SJSA1 (cell line): ENCODE measurements around the gene EGLN1. TPM values are rescaled to one million over a fixed set of nuclear protein-coding genes. Genes with fewer than 3 reads are reported as not detected.
A peak's percentile ranks its signal among the peaks of the same experiment; 100 is the strongest.

Experiments
- DNase-seq, 2 experiments: peaks; one replicate each; pipeline ENCODE4 v3.0.0-alpha.2; 2015 to 2020; ENCODE audit warnings: low spot score in 2 of 2, low read depth in 1 of 2
- H3K27ac ChIP-seq: fragments of 250-450 bp; sonication (Bioruptor Pico); 2 replicates; pipeline ENCODE4 v1.5.1; 2020; ENCODE audit warnings: mild to moderate bottlenecking, moderate library complexity
- H3K27me3 ChIP-seq: fragments of 250-450 bp; sonication (Bioruptor Pico); replicated peaks from 2 replicates; pipeline ENCODE4 v1.5.1; 2020; ENCODE audit warnings: mild to moderate bottlenecking, moderate library complexity
- H3K36me3 ChIP-seq: fragments of 250-450 bp; sonication (Bioruptor Pico); 2 replicates; pipeline ENCODE4 v1.5.1; 2020; ENCODE audit warnings: mild to moderate bottlenecking
- H3K4me1 ChIP-seq: fragments of 250-450 bp; sonication (Bioruptor Pico); replicated peaks from 2 replicates; pipeline ENCODE4 v1.6.1; 2021; ENCODE audit warnings: mild to moderate bottlenecking
- H3K4me3 ChIP-seq: fragments of 250-450 bp; sonication (Bioruptor Pico); 2 replicates; pipeline ENCODE4 v1.5.1; 2020; ENCODE audit warnings: mild to moderate bottlenecking
- H3K9me3 ChIP-seq: fragments of 250-450 bp; sonication (Bioruptor Pico); replicated peaks from 2 replicates; pipeline ENCODE4 v1.5.1; 2020; ENCODE audit warnings: mild to moderate bottlenecking
- total RNA-seq: library from RNA; depleted of rRNA; stranded (reverse); fragments of >200 nt; shearing (Covaris generic); gene quantifications from 2 replicates; pipeline ENCODE4 v1.2.3, GENCODE V29; 2014

EGLN1 gene
- total RNA-seq, 1 experiment from 2014 or later, result 22.2 TPM

DNA sequence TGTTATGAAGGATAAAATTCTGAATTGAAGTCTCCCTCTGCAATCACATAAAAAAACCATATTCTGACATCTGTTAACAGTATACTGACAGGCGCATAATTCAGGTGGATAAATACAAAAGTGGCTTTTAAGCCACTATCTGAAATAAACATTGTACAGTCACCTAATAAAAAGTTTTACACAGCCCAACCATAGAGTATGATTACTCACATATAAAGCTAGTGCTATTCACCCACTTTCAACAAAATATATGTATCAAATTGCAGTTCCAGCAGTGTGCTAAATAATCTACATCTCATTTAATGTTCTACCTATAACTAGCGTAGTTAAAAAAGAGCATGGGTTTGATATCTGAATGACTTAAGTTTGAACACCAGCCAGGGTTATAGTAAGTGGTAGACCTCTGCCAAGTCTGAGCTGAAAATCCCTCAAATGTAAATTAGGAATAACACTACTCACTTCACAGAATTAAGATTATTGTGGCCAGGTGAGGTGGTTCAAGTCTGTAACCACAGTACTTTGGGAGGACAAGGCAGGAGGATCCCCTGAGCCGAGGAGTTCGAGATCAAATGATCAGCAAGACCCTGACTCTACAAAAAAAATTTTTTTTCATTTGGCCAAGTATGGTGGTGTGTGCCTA, 3.9 kb downstream of the EGLN1 start:
- no peak for DNase-seq
- Histone ChIP-seq H3K36me3 (peaks cover 41% of the 10 kb centered on the region), H3K27ac (no peak overlapping the region), H3K4me1 (peaks cover 35% of the 10 kb centered on the region), H3K27me3 (no peaks in the 10 kb centered on the region), H3K9me3 (no peaks in the 10 kb centered on the region), H3K4me3 (no peak overlapping the region)

DNA sequence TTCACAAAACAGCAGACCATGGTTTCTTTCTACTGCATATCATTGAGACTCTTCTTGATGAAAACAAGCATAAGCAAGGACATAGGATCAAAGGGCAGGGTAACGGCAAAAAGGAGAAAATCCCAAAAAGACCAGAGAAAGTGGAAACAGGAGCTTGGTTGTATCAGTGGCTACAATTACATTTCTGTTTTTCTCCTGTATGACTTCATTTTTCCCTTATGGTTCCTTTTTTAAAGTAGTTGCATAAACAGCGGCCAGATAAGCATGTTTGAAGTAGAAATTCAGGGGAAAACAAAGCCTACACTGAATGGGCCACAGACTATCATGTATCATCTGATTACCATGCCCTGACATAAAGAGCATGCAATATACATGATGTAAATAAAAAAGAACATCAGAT, 4.6 kb downstream of the EGLN1 start:
- no peak overlapping the region for H3K4me3 ChIP-seq
- H3K27me3 ChIP-seq, result no peaks in the 10 kb centered on the region
- H3K36me3 ChIP-seq, result peaks cover 41% of the 10 kb centered on the region
- H3K4me1 ChIP-seq, result peaks cover 28% of the 10 kb centered on the region
- H3K9me3 ChIP-seq, result no peaks in the 10 kb centered on the region
- H3K27ac ChIP-seq, result no peak overlapping the region
- no peak for DNase-seq

DNA sequence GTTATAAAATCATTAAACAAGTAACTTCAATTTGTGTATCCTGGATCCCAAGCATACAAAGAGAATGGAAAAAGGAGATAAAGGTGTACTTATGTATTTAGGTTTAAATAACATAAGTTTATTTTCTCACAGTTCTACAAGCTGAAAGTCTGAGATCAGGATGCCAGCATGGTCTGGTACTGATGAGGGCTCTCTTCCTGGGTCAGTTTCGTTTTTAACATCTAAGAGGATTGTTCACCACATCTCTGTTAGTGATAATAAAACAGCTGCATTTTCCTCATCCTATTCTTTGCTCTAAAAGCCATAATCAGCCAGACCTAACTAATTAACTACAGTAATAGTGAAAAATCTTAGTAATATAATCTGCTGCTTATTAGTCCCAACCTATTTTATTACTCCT, 5.2 kb downstream of the EGLN1 start:
- H3K9me3 ChIP-seq, result no peaks in the 10 kb centered on the region
- no peak overlapping the region for H3K4me3 ChIP-seq
- no peaks in the 10 kb centered on the region for H3K27me3 ChIP-seq
- H3K27ac ChIP-seq, result no peak overlapping the region
- peaks cover 26% of the 10 kb centered on the region for H3K4me1 ChIP-seq
- peaks cover 39% of the 10 kb centered on the region for H3K36me3 ChIP-seq
- no peak for DNase-seq

DNA sequence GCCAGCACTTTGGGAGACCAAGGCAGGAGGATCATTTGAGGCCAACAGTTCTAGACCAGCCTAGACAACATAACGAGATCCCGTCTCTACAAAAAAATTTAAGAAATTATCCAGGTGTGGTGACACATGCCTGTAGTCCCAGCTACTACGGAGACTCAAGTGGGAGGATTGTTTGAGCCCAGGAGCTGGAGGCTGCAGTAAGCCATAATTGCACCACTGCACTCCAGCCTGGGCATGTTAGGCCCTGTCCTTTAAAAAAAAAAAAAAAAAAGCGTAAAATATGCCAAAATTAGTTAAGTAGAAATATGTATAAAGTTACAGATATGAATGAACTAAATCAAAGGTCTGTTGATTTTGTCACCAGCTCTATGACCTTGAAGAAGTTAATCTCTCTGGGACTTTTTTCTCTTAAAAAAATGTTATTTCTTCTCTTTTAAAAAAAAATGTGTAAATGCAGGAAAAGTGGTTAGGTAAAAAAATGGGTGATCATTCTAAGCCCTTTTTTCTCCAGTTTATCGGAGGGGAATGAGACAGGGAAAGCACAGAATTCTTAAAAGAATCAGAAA, 7.0 kb downstream of the EGLN1 start:
- no peak overlapping the region for H3K4me3 ChIP-seq
- H3K4me1 ChIP-seq, result peaks cover 27% of the 10 kb centered on the region
- no peak for DNase-seq
- no peaks in the 10 kb centered on the region for H3K9me3 ChIP-seq
- no peak overlapping the region for H3K27ac ChIP-seq
- peaks cover 34% of the 10 kb centered on the region for H3K36me3 ChIP-seq
- no peaks in the 10 kb centered on the region for H3K27me3 ChIP-seq

DNA sequence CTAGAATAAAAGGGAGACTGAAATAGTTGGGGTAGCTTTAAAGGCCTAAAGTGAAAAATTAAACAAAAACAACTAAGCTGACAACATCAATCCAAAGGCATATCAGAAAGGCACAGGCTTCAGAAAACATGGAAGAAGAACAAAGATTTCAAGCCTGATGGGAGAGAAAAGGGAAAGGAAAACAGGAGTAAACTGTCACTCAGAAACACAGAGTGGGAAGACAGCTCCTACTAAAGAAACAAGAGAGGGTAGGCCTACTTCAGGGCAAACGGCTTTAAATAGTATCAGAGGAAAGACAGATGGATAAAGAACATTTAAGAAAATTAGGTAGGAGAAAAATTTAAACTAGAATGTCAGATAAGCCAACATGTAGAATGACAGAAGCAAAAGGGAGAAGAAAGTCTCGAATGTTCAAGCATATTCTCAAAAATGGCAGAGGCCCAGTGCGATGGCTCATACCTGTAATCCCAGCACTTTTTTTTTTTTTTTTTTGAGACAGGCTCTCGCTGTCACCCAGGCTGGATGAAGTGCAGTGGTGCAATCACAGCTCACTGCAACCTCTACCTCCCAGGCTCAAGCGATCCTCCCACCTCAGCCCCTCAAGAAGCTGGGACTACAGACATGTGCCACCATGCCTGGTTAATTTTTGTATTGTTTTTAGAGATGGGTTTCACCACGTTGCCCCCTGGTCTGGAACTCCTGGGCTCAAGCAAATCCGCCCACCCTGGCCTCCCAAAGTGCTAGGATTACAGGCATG, 7.6 kb downstream of the EGLN1 start:
- Histone ChIP-seq H3K36me3 (peaks cover 37% of the 10 kb centered on the region), H3K27me3 (no peaks in the 10 kb centered on the region), H3K4me1 (peaks cover 29% of the 10 kb centered on the region), H3K27ac (no peak overlapping the region), H3K4me3 (no peak overlapping the region), H3K9me3 (no peaks in the 10 kb centered on the region)
- DNase-seq, result no peak

DNA sequence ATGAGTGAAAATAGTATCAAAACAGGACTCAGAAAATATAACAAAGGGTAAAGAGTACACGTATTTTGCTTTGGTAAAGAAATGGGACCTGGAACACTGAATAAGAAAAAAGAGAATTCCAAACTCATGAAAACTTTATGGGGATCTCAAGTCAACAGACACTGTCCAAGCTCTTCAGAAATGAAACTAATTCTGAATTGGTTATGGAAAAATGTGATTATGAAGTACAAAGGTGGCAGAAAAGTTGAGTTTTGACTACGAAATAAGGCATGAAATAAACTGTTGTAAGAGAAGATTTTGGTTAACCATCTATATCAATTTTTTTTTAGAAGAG, 8.4 kb downstream of the EGLN1 start:
- Histone ChIP-seq H3K4me1 (peaks cover 23% of the 10 kb centered on the region), H3K27me3 (no peaks in the 10 kb centered on the region), H3K9me3 (no peaks in the 10 kb centered on the region), H3K36me3 (peaks cover 33% of the 10 kb centered on the region), H3K4me3 (no peak overlapping the region), H3K27ac (no peak overlapping the region)
- DNase-seq, result no peak

DNA sequence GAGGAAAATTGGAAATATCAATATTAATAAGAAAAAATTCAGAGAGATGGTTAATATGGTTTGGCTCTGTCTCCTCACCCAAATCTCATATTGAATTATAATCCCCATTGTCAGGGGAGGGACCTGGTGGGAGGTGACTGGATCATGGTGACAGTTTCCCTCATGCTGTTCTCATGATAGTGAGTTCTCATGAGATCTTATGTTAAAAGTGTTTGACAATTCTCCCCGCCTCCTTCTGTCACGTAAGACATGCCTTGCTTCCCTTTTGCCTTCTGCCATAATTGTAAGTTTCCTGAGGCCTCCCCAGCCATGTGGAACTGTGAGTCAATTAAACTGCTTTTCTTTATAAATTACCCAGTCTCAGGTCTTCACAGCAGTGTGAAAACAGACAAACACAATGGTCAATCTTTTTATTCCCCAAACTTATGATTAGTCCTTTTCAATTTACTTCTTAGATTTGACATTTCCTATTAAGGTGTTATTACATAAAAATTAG, 11.0 kb downstream of the EGLN1 start:
- Histone ChIP-seq H3K36me3 (peaks cover 34% of the 10 kb centered on the region), H3K9me3 (no peaks in the 10 kb centered on the region), H3K27ac (no peak overlapping the region), H3K27me3 (no peaks in the 10 kb centered on the region), H3K4me3 (no peak overlapping the region), H3K4me1 (peaks cover 21% of the 10 kb centered on the region)
- no peak for DNase-seq

DNA sequence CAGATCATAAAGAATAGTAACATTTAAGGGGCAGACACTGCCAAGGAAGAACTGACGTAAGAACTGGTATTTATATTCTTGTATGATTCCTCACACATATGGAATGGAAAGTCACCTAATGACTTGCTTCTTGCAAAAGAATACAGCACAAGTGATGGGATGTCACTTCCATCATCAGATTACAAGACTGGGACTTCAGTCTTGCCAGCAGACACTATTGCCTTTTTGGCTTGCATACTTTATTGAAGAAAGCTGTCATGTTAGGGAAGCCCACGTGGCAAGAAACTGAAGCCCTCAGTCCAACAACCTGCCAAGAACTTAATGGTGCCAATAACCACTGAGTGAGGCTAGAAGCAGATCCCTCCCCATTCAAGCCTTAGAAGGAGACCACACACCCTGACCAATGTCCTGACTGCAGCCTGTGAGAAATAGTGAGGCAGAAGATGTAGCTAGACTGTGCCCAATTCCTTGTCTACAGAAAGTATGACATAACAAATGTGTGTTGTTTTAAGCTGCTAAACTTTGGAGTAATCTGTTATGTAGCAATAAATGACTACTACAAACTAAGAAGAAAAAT, 12.0 kb downstream of the EGLN1 start:
- no peak overlapping the region for H3K27ac ChIP-seq
- H3K36me3 ChIP-seq, result peaks cover 34% of the 10 kb centered on the region
- H3K27me3 ChIP-seq, result no peaks in the 10 kb centered on the region
- H3K4me3 ChIP-seq, result no peak overlapping the region
- H3K4me1 ChIP-seq, result peaks cover 21% of the 10 kb centered on the region
- H3K9me3 ChIP-seq, result no peaks in the 10 kb centered on the region
- no peak for DNase-seq

DNA sequence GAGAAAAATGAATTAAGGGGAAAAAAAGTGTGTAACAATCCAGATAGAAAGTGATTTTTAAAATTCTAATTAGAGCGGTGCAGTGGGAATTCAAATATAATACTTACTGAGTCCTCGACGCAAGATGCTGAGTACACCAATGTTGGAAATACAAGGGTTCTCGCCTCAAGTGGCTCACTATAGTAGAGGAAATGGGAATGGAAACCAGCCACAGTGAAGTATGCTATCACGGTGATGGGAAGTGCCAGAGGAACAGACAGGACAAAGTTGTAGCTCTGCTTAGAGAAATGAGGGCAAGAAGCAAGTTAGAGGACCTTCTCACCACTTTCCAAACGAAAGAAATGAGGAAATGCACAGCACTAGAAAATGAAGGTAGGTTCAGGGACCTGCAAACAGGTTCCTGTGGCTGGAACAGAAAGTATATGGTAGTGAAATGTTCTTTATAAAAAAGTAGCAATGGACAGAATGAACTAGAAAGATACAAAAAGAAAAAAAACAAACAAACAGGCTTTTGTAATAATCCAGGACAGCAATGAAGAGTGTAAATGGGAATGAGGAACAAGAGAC, 13.5 kb downstream of the EGLN1 start:
- H3K9me3 ChIP-seq, result no peaks in the 10 kb centered on the region
- no peak for DNase-seq
- peaks cover 21% of the 10 kb centered on the region for H3K4me1 ChIP-seq
- H3K27ac ChIP-seq, result no peak overlapping the region
- no peak overlapping the region for H3K4me3 ChIP-seq
- H3K27me3 ChIP-seq, result no peaks in the 10 kb centered on the region
- peaks cover 28% of the 10 kb centered on the region for H3K36me3 ChIP-seq

DNA sequence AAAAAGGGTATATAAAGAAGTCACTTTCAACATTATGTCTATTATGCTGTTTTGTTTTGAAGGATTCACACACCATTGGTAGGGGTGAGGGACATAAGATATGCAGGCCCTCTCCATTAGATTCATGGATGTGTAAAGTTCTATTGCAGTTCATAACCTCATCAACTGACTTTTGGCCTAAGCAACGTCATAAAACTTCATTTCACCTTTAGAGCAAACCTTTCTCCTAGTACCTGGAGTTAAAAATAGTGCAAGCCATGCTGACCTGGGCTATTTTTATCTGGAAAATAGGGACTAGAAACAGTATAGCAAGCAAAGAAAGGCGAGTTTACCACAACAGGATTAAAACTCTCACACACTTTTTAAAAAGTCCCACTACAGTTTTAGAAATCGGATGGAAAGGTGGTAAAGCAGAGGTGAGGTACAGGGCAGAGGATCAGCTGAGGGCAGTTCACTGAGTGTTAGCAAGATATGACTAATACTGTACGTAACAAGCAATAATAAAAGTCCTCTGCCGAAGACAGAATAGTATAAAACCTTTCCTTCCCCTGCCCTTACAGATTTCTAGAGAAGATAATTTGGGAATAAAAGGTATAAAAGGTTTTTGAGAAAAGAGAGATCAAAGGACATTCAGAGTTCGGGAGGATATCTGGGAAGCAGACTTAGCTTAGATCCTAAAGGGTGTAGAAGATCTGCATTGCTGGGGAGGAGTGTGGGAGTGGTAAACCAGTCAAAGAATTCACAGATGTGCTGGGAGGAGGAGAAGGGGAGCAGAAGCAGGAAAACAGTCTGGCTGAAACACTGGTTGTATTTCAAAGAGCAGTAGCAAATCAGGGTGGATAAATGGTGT, 14.3 kb downstream of the EGLN1 start:
- H3K4me3 ChIP-seq, result no peak overlapping the region
- H3K27me3 ChIP-seq, result no peaks in the 10 kb centered on the region
- peaks cover 24% of the 10 kb centered on the region for H3K36me3 ChIP-seq
- H3K9me3 ChIP-seq, result no peaks in the 10 kb centered on the region
- H3K27ac ChIP-seq, result peak overlapping the region; percentile 34; the same call in 1 of the 2 replicates
- H3K4me1 ChIP-seq, result peaks cover 21% of the 10 kb centered on the region
- no peak for DNase-seq

DNA sequence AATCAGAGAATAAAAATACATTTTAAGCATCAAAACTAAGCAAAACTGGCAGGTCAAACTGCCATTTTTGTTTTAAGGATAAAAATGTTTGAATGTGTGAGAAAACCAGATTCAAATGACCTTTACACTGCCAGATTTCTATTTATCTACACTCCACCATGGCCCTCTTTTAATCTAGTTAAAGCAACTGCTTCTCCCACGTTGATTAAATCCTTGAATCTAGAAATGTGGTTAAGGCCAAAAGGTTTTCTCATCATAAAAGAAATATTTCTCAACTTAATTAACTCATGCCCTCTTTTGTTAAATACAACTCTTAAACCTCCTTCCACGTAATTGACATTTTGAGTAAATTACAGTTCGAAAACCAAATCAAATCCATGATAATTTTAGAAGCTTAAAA, 15.0 kb downstream of the EGLN1 start:
- Histone ChIP-seq H3K9me3 (no peaks in the 10 kb centered on the region), H3K27me3 (no peaks in the 10 kb centered on the region), H3K36me3 (peaks cover 24% of the 10 kb centered on the region), H3K27ac (no peak overlapping the region), H3K4me3 (no peak overlapping the region), H3K4me1 (peaks cover 21% of the 10 kb centered on the region)
- DNase-seq, result no peak

DNA sequence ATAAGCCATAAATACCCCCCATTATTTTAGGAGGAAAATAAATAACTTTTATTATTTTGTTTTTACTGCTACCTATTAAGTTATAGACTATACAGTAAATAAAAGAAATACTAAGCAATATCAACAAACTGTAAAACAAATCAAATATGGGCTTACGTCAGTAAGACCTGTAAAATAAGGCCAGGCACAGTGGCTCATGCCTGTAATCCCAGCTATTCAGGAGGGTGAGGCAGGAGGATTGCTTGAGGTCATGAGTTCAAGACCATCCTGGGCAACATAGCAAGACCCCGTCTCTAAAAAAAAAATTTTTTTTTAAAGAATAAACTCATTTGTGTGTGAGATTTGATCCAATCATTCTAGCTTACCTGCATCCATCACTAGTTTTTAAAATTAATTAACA, 17.8 kb downstream of the EGLN1 start:
- Histone ChIP-seq H3K36me3 (peaks cover 14% of the 10 kb centered on the region), H3K4me1 (peaks cover 14% of the 10 kb centered on the region), H3K27ac (no peak overlapping the region), H3K27me3 (no peaks in the 10 kb centered on the region), H3K4me3 (no peak overlapping the region), H3K9me3 (no peaks in the 10 kb centered on the region)
- DNase-seq, result no peak

DNA sequence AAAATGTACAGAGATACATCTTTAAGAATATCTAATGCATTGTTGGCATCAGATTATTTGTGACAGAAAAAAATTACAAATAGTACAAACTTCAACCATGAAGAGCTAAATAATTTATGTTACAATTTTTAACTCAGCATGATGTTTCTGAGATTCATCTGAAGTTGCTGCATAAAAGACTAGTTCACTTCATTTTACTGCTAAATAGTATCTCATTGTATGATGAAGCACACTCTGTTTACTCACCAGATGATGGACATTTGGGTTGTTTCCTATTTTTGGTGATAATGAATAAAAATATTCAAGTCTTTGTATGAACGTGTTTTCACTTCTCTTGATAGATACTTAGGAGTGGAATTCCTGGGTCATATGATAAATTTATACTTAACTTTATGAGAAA, 20.6 kb downstream of the EGLN1 start:
- H3K4me1 ChIP-seq, result peaks cover 3% of the 10 kb centered on the region
- no peak overlapping the region for H3K27ac ChIP-seq
- H3K36me3 ChIP-seq, result no peaks in the 10 kb centered on the region
- no peaks in the 10 kb centered on the region for H3K9me3 ChIP-seq
- H3K27me3 ChIP-seq, result no peaks in the 10 kb centered on the region
- no peak for DNase-seq
- no peak overlapping the region for H3K4me3 ChIP-seq
